H54 (cell line): ENCODE data around the gene IL23R.

Experiments
- DNase-seq: peaks from one replicate; pipeline ENCODE4 v3.0.0; 2011; ENCODE audit warnings: low spot score, mixed read lengths; ENCODE audit not compliant: insufficient read length
- FAIRE-seq: peaks from 3 replicates; lab custom pipeline; 2011; peaks lifted over from hg19 to GRCh38; lab: Jason Lieb, UNC
- POLR2A ChIP-seq: IDR thresholded peaks from 2 replicates; pipeline ENCODE4 v1.6.1; 2011; ENCODE audit warnings: low read depth, mild to moderate bottlenecking, low read length

IL23R gene

GRCh38 chr1:67217938-67218337, 51.7 kb downstream of the IL23R start:
- DNase-seq = no peak
- no peak for TF ChIP-seq POLR2A
- no peak for FAIRE-seq

GRCh38 chr1:67224856-67225255, 58.6 kb downstream of the IL23R start:
- no peak for DNase-seq
- TF ChIP-seq POLR2A = no peak
- no peak for FAIRE-seq

GRCh38 chr1:67226688-67227087, 60.4 kb downstream of the IL23R start:
- TF ChIP-seq POLR2A = no peak
- FAIRE-seq = no peak

GRCh38 chr1:67227196-67227595, 60.9 kb downstream of the IL23R start:
- no peak for FAIRE-seq
- TF ChIP-seq POLR2A = no peak
- no peak for DNase-seq

More at GRCh38 chr1:67226688-67227087, 60.4 kb downstream of the IL23R start:
- DNase-seq = no peak

- no peak for FAIRE-seq
- TF ChIP-seq POLR2A = no peak
- no peak for DNase-seq
Measured at GRCh38 chr1:67228791-67229190, 62.5 kb downstream of the IL23R start.

- DNase-seq = no peak
- no peak for FAIRE-seq
- TF ChIP-seq POLR2A = no peak
Measured at GRCh38 chr1:67230539-67230938, 64.3 kb downstream of the IL23R start.

GRCh38 chr1:67236277-67236676, 70.0 kb downstream of the IL23R start:
- FAIRE-seq = no peak
- no peak for DNase-seq
- no peak for TF ChIP-seq POLR2A

- DNase-seq = no peak
- FAIRE-seq = no peak
- no peak for TF ChIP-seq POLR2A
Measured at GRCh38 chr1:67239738-67240137, 73.5 kb downstream of the IL23R start.

- DNase-seq = no peak
- FAIRE-seq = no peak
- no peak for TF ChIP-seq POLR2A
Measured at GRCh38 chr1:67241200-67241746, 75.0 kb downstream of the IL23R start.

GRCh38 chr1:67242016-67242415, 75.8 kb downstream of the IL23R start:
- no peak for FAIRE-seq
- no peak for TF ChIP-seq POLR2A

GRCh38 chr1:67250051-67250653, 83.9 kb downstream of the IL23R start:
- DNase-seq = no peak

More at GRCh38 chr1:67242016-67242415, 75.8 kb downstream of the IL23R start:
- no peak for DNase-seq

GRCh38 chr1:67256291-67257172, 90.3 kb downstream of the IL23R start:
- FAIRE-seq = no peak
- TF ChIP-seq POLR2A = no peak
- no peak for DNase-seq

More at GRCh38 chr1:67250051-67250653, 83.9 kb downstream of the IL23R start:
- no peak for FAIRE-seq
- no peak for TF ChIP-seq POLR2A

- TF ChIP-seq POLR2A = no peak
- DNase-seq (no peak), FAIRE-seq (no peak)
Measured at GRCh38 chr1:67257173-67257535, 90.9 kb downstream of the IL23R start.

- no peak for FAIRE-seq
- no peak for TF ChIP-seq POLR2A
- DNase-seq = no peak
Measured at GRCh38 chr1:67261680-67262079, 95.4 kb downstream of the IL23R start.
